Upper lobe of left lung (tissue), 4 donors: Measurements from ENCODE around the gene HAUS5.

Experiments
- CTCF ChIP-seq, 6 experiments: fragments of 450-650 bp in 4 of 6; fragments of 200-600 bp in 2 of 6; sonication (generic) in 2 of 6; IDR thresholded peaks; one replicate each; pipeline ENCODE4 v1.5.1; 2016 to 2019; ENCODE audit warnings: antibody characterized with exemption in 6 of 6
- EP300 ChIP-seq, 4 donors: sonication (generic); formaldehyde crosslinking; IDR thresholded peaks; one replicate each; pipeline ENCODE4 v1.5.1; 2017; ENCODE audit warnings: antibody characterized with exemption in 4 of 4, control low read depth in 2 of 4
- POLR2A ChIP-seq, 4 donors: fragments of 450-650 bp; IDR thresholded peaks; one replicate each; pipeline ENCODE4 v1.5.1; 2016 to 2017; ENCODE audit warnings: antibody characterized with exemption in 4 of 4, mild to moderate bottlenecking in 2 of 4
- POLR2AphosphoS5 ChIP-seq, 2 donors: sonication (generic); formaldehyde crosslinking; IDR thresholded peaks; one replicate each; pipeline ENCODE4 v1.5.1; 2017; ENCODE audit warnings: antibody characterized with exemption in 2 of 2

GRCh38 chr19:35623327-35624010 is 10.9 kb downstream of the HAUS5 start:
- TF ChIP-seq CTCF (IDR thresholded peaks at IDR 0.05) (no peak), POLR2A (IDR thresholded peaks at IDR 0.05) (no peak), EP300 (IDR thresholded peaks at IDR 0.05) (no peak), POLR2AphosphoS5 (IDR thresholded peaks at IDR 0.05) (no peak)
